ENCODE results near the gene ATP5PB.

ATP5PB gene

GRCh38 chr1:111446967-111447892 is 2.0 kb upstream of the ATP5PB start:
- no peak for DNase-seq

GRCh38 chr1:111448482-111448917 is 764 bp upstream of the ATP5PB start:
- no peak for DNase-seq

GRCh38 chr1:111449703-111450017 is 396 bp downstream of the ATP5PB start:
- no peak for DNase-seq

- no peak for DNase-seq
Observed at GRCh38 chr1:111450185-111450584, 921 bp downstream of the ATP5PB start.

GRCh38 chr1:111452581-111452980 is 3.3 kb downstream of the ATP5PB start:
- DNase-seq = no peak

GRCh38 chr1:111453706-111454105 is 4.4 kb downstream of the ATP5PB start:
- no peak for DNase-seq

GRCh38 chr1:111454859-111455641 is 5.8 kb downstream of the ATP5PB start:
- DNase-seq = no peak

GRCh38 chr1:111455642-111456031 is 6.4 kb downstream of the ATP5PB start:
- no peak for DNase-seq

- no peak for DNase-seq
Observed at GRCh38 chr1:111461765-111462164, 12.5 kb downstream of the ATP5PB start.

GRCh38 chr1:111462370-111463028 is 13.2 kb downstream of the ATP5PB start:
- DNase-seq = no peak

- DNase-seq = no peak
Observed at GRCh38 chr1:111463029-111463683, 13.9 kb downstream of the ATP5PB start.

- DNase-seq = no peak
Observed at GRCh38 chr1:111465754-111466153, 16.5 kb downstream of the ATP5PB start.

- no peak for DNase-seq
Observed at GRCh38 chr1:111466480-111466879, 17.2 kb downstream of the ATP5PB start.

- DNase-seq = no peak
Observed at GRCh38 chr1:111467865-111468716, 18.8 kb downstream of the ATP5PB start.

GRCh38 chr1:111468717-111469100 is 19.4 kb downstream of the ATP5PB start:
- DNase-seq = peak; percentile 50

- DNase-seq = no peak
Observed at GRCh38 chr1:111469539-111469938, 20.3 kb downstream of the ATP5PB start.

GRCh38 chr1:111470596-111470995 is 21.3 kb downstream of the ATP5PB start:
- DNase-seq = no peak

- no peak for DNase-seq
Observed at GRCh38 chr1:111471012-111471411, 21.7 kb downstream of the ATP5PB start.

GRCh38 chr1:111471538-111471937 is 22.3 kb downstream of the ATP5PB start:
- no peak for DNase-seq

- DNase-seq = no peak
Observed at GRCh38 chr1:111474106-111474505, 24.8 kb downstream of the ATP5PB start.

- no peak for DNase-seq
Observed at GRCh38 chr1:111474521-111474920, 25.3 kb downstream of the ATP5PB start.

- DNase-seq = no peak
Observed at GRCh38 chr1:111475701-111476100, 26.4 kb downstream of the ATP5PB start.

Data from NCI-H524 treated with DMSO at 0.1 percent for 48 hours (cell line).